BLaER1 (cell line): ENCODE results near the gene EEF2K.

Experiments used
- H3K27ac ChIP-seq: shearing (Covaris generic); formaldehyde crosslinking; 2 replicates; pipeline ENCODE4 v1.8.1; 2022
- H3K27me3 ChIP-seq: shearing (Covaris generic); formaldehyde crosslinking; 2 replicates; pipeline ENCODE4 v1.8.1; 2022
- H3K36me3 ChIP-seq: shearing (Covaris generic); formaldehyde crosslinking; 2 replicates; pipeline ENCODE4 v1.8.1; 2022
- H3K4me1 ChIP-seq: shearing (Covaris generic); formaldehyde crosslinking; 2 replicates; pipeline ENCODE4 v1.8.1; 2022
- H3K4me2 ChIP-seq: shearing (Covaris generic); formaldehyde crosslinking; 2 replicates; pipeline ENCODE4 v1.8.1; 2022
- H3K4me3 ChIP-seq: shearing (Covaris generic); formaldehyde crosslinking; 2 replicates; pipeline ENCODE4 v1.8.1; 2022
- H3K9ac ChIP-seq: shearing (Covaris generic); formaldehyde crosslinking; 2 replicates; pipeline ENCODE4 v1.8.1; 2022
- H3K9me3 ChIP-seq: shearing (Covaris generic); formaldehyde crosslinking; 2 replicates; pipeline ENCODE4 v1.8.1; 2022
- H4K20me1 ChIP-seq: shearing (Covaris generic); formaldehyde crosslinking; 2 replicates; pipeline ENCODE4 v1.8.1; 2022
- Cebpa-rat ChIP-seq: shearing (Covaris generic); IDR thresholded peaks from 2 replicates; pipeline ENCODE4 v1.8.1; 2022

The EEF2K gene

GRCh38 chr16:22282254-22282892 lies 76.3 kb downstream of the EEF2K start:
- peaks cover 94% of the 10 kb centered on the region for H3K36me3 ChIP-seq
- no peak overlapping the region for H3K4me3 ChIP-seq
- H3K27ac ChIP-seq, result no peak overlapping the region
- H3K9ac ChIP-seq, result no peak overlapping the region
- H3K9me3 ChIP-seq, result no peaks in the 10 kb centered on the region
- no peaks in the 10 kb centered on the region for H3K4me1 ChIP-seq
- TF ChIP-seq Cebpa-rat, result no peak
- peaks cover 12% of the 10 kb centered on the region; the same call in 1 of the 2 replicates for H4K20me1 ChIP-seq
- H3K4me2 ChIP-seq, result no peak overlapping the region
- H3K27me3 ChIP-seq, result no peaks in the 10 kb centered on the region

GRCh38 chr16:22284637-22285036 lies 78.6 kb downstream of the EEF2K start:
- H3K27ac ChIP-seq, result no peak overlapping the region
- H3K4me3 ChIP-seq, result no peak overlapping the region
- peak; percentile 63; the same call in 1 of the 2 replicates for TF ChIP-seq Cebpa-rat
- peaks cover 73% of the 10 kb centered on the region for H3K36me3 ChIP-seq
- no peaks in the 10 kb centered on the region for H3K9me3 ChIP-seq
- H3K4me1 ChIP-seq, result no peaks in the 10 kb centered on the region
- no peak overlapping the region for H3K9ac ChIP-seq
- H3K4me2 ChIP-seq, result no peak overlapping the region
- H3K27me3 ChIP-seq, result no peaks in the 10 kb centered on the region
- H4K20me1 ChIP-seq, result no peaks in the 10 kb centered on the region

- no peaks in the 10 kb centered on the region for H3K9me3 ChIP-seq
- H3K27ac ChIP-seq, result no peak overlapping the region
- no peak for TF ChIP-seq Cebpa-rat
- no peaks in the 10 kb centered on the region for H4K20me1 ChIP-seq
- no peak overlapping the region for H3K4me3 ChIP-seq
- no peak overlapping the region for H3K9ac ChIP-seq
- no peaks in the 10 kb centered on the region for H3K27me3 ChIP-seq
- H3K36me3 ChIP-seq, result peaks cover 68% of the 10 kb centered on the region
- no peaks in the 10 kb centered on the region for H3K4me1 ChIP-seq
- no peak overlapping the region for H3K4me2 ChIP-seq
These were observed 79.0 kb downstream of the EEF2K start for GRCh38 chr16:22285080-22285479.

GRCh38 chr16:22291020-22291419 lies 84.9 kb downstream of the EEF2K start:
- Histone ChIP-seq H3K4me1 (peaks cover 5% of the 10 kb centered on the region), H4K20me1 (no peaks in the 10 kb centered on the region), H3K4me3 (no peak overlapping the region), H3K27me3 (no peaks in the 10 kb centered on the region), H3K4me2 (no peak overlapping the region), H3K27ac (no peak overlapping the region), H3K36me3 (peaks cover 10% of the 10 kb centered on the region), H3K9ac (no peak overlapping the region), H3K9me3 (no peaks in the 10 kb centered on the region)
- TF ChIP-seq Cebpa-rat, result no peak

- H4K20me1 ChIP-seq, result no peaks in the 10 kb centered on the region
- no peaks in the 10 kb centered on the region for H3K9me3 ChIP-seq
- peaks cover 6% of the 10 kb centered on the region; the same call in 1 of the 2 replicates for H3K36me3 ChIP-seq
- no peak overlapping the region for H3K9ac ChIP-seq
- TF ChIP-seq Cebpa-rat, result no peak
- H3K27ac ChIP-seq, result 0 out of 2 replicates have a peak overlapping the region, but pooled peaks have one; percentile 26
- H3K4me3 ChIP-seq, result no peak overlapping the region
- no peak overlapping the region for H3K4me2 ChIP-seq
- peaks cover 9% of the 10 kb centered on the region for H3K4me1 ChIP-seq
- H3K27me3 ChIP-seq, result no peaks in the 10 kb centered on the region
These were observed 85.8 kb downstream of the EEF2K start for GRCh38 chr16:22291860-22292318.

GRCh38 chr16:22292320-22292719 lies 86.2 kb downstream of the EEF2K start:
- 0 out of 2 replicates have a peak, but pooled peaks cover 2% of the 10 kb centered on the region for H3K36me3 ChIP-seq
- no peak overlapping the region for H3K27ac ChIP-seq
- no peak overlapping the region for H3K9ac ChIP-seq
- H3K27me3 ChIP-seq, result no peaks in the 10 kb centered on the region
- no peaks in the 10 kb centered on the region for H3K9me3 ChIP-seq
- H3K4me3 ChIP-seq, result no peak overlapping the region
- peaks cover 9% of the 10 kb centered on the region for H3K4me1 ChIP-seq
- no peak for TF ChIP-seq Cebpa-rat
- H3K4me2 ChIP-seq, result no peak overlapping the region
- H4K20me1 ChIP-seq, result no peaks in the 10 kb centered on the region; the same call in 1 of the 2 replicates

GRCh38 chr16:22293137-22294106 lies 87.3 kb downstream of the EEF2K start:
- Histone ChIP-seq H3K4me1 (peaks cover 10% of the 10 kb centered on the region), H3K4me3 (no peak overlapping the region), H4K20me1 (peaks cover 11% of the 10 kb centered on the region), H3K9me3 (no peaks in the 10 kb centered on the region), H3K27ac (no peak overlapping the region), H3K27me3 (no peaks in the 10 kb centered on the region), H3K9ac (no peak overlapping the region), H3K4me2 (no peak overlapping the region), H3K36me3 (no peaks in the 10 kb centered on the region)
- TF ChIP-seq Cebpa-rat, result no peak

GRCh38 chr16:22296225-22297113 lies 90.4 kb downstream of the EEF2K start:
- TF ChIP-seq Cebpa-rat, result no peak
- Histone ChIP-seq H3K9me3 (no peaks in the 10 kb centered on the region), H3K9ac (peak overlapping the region; percentile 82)

More at GRCh38 chr16:22296225-22297113, 90.4 kb downstream of the EEF2K start:
- peak overlapping the region; percentile 89 for H3K4me2 ChIP-seq
- H3K27ac ChIP-seq, result 0 out of 2 replicates have a peak overlapping the region, but pooled peaks have one; percentile 35
- H4K20me1 ChIP-seq, result peaks cover 41% of the 10 kb centered on the region
- peak overlapping the region; percentile 97 for H3K4me3 ChIP-seq
- H3K36me3 ChIP-seq, result peaks cover 15% of the 10 kb centered on the region
- H3K4me1 ChIP-seq, result peaks cover 37% of the 10 kb centered on the region
- no peaks in the 10 kb centered on the region for H3K27me3 ChIP-seq
